C4-2B (cell line): ENCODE results near the gene TFAP2C.

Experiments
- H3K27ac ChIP-seq: fragments of 450-650 bp; 2 replicates; pipeline ENCODE4 v1.5.1; 2017
- ZFX ChIP-seq: fragments of 450-650 bp; IDR thresholded peaks from 2 replicates; pipeline ENCODE4 v1.6.1; 2017
- TF ChIP-seq, protein P1 (sequence below): fragments of 450-650 bp; conservative IDR thresholded peaks from 2 replicates; pipeline ENCODE4 v1.5.1; 2017; ENCODE audit warnings: mild to moderate bottlenecking

The TFAP2C gene

DNA sequence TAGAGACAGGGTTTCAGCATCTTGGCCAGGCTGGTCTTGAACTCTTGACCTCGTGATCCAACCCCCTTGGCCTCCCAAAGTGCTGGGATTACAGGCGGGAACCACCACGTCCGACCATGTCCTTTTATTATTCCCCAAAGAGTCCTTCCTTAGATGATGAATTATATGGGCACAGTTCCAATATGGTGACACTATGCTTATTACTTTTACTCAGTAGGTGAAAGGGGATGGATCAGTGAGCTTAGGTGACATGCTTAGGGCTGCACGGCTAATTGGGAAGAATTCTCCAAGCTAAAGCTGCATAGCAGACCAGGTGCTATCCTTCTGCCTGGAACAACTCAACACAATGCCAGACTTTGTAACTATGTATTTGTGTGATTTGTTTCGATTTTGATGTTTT, 38.2 kb upstream of the TFAP2C start:
- no peak for TF ChIP-seq ZFX
- TF ChIP-seq, protein P1, sequence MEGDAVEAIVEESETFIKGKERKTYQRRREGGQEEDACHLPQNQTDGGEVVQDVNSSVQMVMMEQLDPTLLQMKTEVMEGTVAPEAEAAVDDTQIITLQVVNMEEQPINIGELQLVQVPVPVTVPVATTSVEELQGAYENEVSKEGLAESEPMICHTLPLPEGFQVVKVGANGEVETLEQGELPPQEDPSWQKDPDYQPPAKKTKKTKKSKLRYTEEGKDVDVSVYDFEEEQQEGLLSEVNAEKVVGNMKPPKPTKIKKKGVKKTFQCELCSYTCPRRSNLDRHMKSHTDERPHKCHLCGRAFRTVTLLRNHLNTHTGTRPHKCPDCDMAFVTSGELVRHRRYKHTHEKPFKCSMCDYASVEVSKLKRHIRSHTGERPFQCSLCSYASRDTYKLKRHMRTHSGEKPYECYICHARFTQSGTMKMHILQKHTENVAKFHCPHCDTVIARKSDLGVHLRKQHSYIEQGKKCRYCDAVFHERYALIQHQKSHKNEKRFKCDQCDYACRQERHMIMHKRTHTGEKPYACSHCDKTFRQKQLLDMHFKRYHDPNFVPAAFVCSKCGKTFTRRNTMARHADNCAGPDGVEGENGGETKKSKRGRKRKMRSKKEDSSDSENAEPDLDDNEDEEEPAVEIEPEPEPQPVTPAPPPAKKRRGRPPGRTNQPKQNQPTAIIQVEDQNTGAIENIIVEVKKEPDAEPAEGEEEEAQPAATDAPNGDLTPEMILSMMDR: no peak
- no peak overlapping the region for H3K27ac ChIP-seq

DNA sequence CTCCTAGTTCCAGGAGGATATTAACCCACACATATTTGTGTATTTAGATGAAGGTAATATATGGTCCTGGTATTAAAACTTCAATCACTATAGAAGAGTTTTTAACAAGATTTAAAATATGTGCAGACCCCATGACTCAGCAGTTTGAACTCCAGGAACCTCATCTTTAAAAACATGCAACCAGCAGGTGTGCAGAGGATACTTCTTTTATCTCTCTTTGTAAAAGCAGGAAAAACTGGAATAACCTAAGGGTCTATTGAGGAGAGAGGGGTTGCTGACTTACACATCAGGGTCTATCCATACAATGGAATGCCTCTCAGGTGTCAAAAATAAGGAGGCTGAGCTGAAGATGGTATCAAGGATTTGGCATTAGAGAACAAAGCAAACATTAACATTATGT, 36.9 kb upstream of the TFAP2C start:
- H3K27ac ChIP-seq: no peak overlapping the region
- TF ChIP-seq, protein P1: no peak
- no peak for TF ChIP-seq ZFX

DNA sequence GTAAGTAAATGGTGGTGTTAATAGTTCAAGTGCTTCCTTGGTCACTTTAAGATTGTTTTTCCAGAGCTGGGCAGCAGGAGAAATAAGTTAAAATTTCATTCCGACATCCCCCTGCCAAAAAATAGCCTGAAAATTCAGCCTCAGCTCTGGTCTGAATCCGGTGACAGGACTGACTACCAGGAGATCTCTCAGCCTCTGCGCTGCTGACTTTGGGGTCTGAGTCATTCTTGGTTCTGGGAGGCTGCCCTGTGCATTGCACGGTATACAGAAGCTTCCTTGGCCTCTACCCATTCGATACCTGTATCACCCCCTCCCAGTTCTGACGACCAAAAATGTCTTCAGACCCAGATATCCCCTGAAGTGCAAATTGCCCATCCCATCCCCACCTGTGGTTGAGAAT, 36.3 kb upstream of the TFAP2C start:
- TF ChIP-seq ZFX: no peak
- TF ChIP-seq, protein P1: no peak
- H3K27ac ChIP-seq: no peak overlapping the region

DNA sequence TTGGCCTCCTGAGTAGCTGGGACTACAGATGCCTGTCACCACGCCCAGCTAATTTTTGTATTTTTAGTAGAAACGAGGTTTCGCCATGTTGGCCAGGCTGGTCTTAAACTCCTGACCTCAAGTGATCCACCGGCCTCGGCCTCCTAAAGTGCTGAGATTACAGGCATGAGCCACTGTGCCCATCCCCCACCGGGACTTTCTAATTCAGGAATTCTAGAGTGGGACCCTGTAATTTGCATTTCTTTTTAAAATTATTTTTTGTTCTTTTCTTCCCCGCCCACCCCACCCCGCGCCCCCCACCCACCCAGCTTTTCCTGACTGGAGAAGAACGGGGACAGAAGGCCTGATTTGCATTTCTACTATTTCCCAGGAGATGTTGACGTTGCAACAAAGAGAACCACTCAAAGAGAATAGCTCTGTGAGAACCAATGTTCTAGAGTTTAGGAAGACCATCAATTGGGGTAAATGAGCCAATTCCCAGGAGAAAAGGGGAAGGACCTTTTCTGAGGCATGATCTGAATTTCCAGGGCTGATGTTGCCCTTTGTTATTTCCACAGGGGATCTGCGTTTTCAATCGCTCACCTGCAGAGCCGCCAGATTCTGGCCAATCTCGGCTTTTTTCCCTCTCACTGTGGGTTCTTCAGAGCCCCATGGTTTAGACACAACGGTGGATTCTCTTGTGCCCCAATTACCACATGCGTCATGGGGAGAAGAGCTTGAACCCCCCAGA, 33.2 kb upstream of the TFAP2C start:
- H3K27ac ChIP-seq: no peak overlapping the region
- no peak for TF ChIP-seq ZFX
- TF ChIP-seq, protein P1: no peak

DNA sequence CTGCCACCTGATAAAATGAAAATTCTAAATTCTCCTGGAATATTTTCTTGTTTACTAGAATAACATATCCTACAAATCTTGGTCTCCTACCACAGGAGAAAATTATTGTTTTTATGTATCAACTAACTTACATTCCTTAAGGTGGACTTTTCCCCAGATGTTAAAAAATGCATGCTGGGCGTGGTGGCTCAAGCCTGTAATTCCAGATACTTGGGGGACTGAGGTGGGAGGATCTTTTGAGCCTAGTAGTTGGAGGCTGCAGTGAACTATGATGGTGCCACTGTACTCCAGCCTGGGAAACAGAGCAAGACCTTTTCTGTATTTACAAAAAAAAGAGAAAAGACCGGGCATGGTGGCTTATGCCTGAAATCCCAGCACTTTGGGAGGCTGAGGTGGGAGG, 27.9 kb upstream of the TFAP2C start:
- TF ChIP-seq ZFX: no peak
- TF ChIP-seq, protein P1: no peak
- H3K27ac ChIP-seq: no peak overlapping the region

GRCh38 chr20:56604673-56605072, 24.4 kb upstream of the TFAP2C start:
- TF ChIP-seq, protein P1: no peak
- no peak for TF ChIP-seq ZFX

GRCh38 chr20:56605261-56605996, 23.7 kb upstream of the TFAP2C start:
- peak overlapping the region; percentile 46 for H3K27ac ChIP-seq
- TF ChIP-seq ZFX: no peak
- TF ChIP-seq, protein P1: no peak

More at GRCh38 chr20:56604673-56605072, 24.4 kb upstream of the TFAP2C start:
- peak overlapping the region; percentile 46 for H3K27ac ChIP-seq
